Dendritic cell treated with granulocyte-macrophage colony-stimulating factor and Interleukin-4, amounts not matched to agents 40 ng/mL and 50 ng/mL, for 4 days (primary cell): Measurements from ENCODE around the gene PORCN.
"Not testable (repeated sequence)": the region's sequence is repeated elsewhere in the genome, so short reads cannot be mapped to it uniquely, and the experiment has no call there.

ENCODE experiments used
- H3K27ac Mint-ChIP-seq: one replicate; pipeline ENCODE4 v1.8.0; 2022; ENCODE audit warnings: mild to moderate bottlenecking, mixed read lengths
- H3K27me3 Mint-ChIP-seq: one replicate; pipeline ENCODE4 v1.8.0; 2022; ENCODE audit warnings: mild to moderate bottlenecking, mixed read lengths
- H3K36me3 Mint-ChIP-seq: one replicate; pipeline ENCODE4 v1.8.0; 2022; ENCODE audit warnings: low read depth, mixed read lengths
- H3K4me1 Mint-ChIP-seq: one replicate; pipeline ENCODE4 v1.8.0; 2022; ENCODE audit warnings: low read depth, mixed read lengths
- H3K4me3 Mint-ChIP-seq: one replicate; pipeline ENCODE4 v1.8.0; 2022; ENCODE audit warnings: mild to moderate bottlenecking, moderate library complexity, mixed read lengths
- H3K9me3 Mint-ChIP-seq: one replicate; pipeline ENCODE4 v1.8.0; 2022; ENCODE audit warnings: mixed read lengths
- intact Hi-C: fragments of 100-400 bp; cut with micrococcal nuclease; formaldehyde crosslinking; loops from one replicate; pipeline ENCODE4 v1.15.0; 2022

The PORCN gene

GRCh38 chrX:48522291-48522690 is 13.5 kb downstream of the PORCN start:
- peaks cover 27% of the 10 kb centered on the region for H3K4me1 Mint-ChIP-seq
- no peaks in the 10 kb centered on the region for H3K27me3 Mint-ChIP-seq
- peaks cover 18% of the 10 kb centered on the region for H3K36me3 Mint-ChIP-seq
- H3K4me3 Mint-ChIP-seq = peak overlapping the region; percentile 77
- no peaks in the 10 kb centered on the region for H3K9me3 Mint-ChIP-seq
- intact Hi-C loops = no loop called here
- H3K27ac Mint-ChIP-seq = peak overlapping the region; percentile 69

GRCh38 chrX:48523682-48524081 is 14.9 kb downstream of the PORCN start:
- no peak overlapping the region for H3K27ac Mint-ChIP-seq
- H3K27me3 Mint-ChIP-seq = no peaks in the 10 kb centered on the region
- no peak overlapping the region for H3K4me3 Mint-ChIP-seq
- H3K4me1 Mint-ChIP-seq = peaks cover 38% of the 10 kb centered on the region
- intact Hi-C loops = no loop called here
- H3K9me3 Mint-ChIP-seq = no peaks in the 10 kb centered on the region
- H3K36me3 Mint-ChIP-seq = peaks cover 32% of the 10 kb centered on the region

GRCh38 chrX:48525853-48526252 is 17.1 kb downstream of the PORCN start:
- H3K4me1 Mint-ChIP-seq = peaks cover 30% of the 10 kb centered on the region
- H3K9me3 Mint-ChIP-seq, intact Hi-C loops, H3K27me3 Mint-ChIP-seq, H3K4me3 Mint-ChIP-seq, H3K27ac Mint-ChIP-seq: not testable (repeated sequence)
- peaks cover 36% of the 10 kb centered on the region for H3K36me3 Mint-ChIP-seq

GRCh38 chrX:48530736-48531135 is 21.9 kb downstream of the PORCN start:
- H3K4me1 Mint-ChIP-seq = peaks cover 36% of the 10 kb centered on the region
- H3K9me3 Mint-ChIP-seq = no peaks in the 10 kb centered on the region
- H3K4me3 Mint-ChIP-seq = no peak overlapping the region
- H3K27ac Mint-ChIP-seq = no peak overlapping the region
- no peaks in the 10 kb centered on the region for H3K27me3 Mint-ChIP-seq
- peaks cover 32% of the 10 kb centered on the region for H3K36me3 Mint-ChIP-seq
- intact Hi-C loops = no loop called here

- H3K9me3 Mint-ChIP-seq = no peaks in the 10 kb centered on the region
- H3K36me3 Mint-ChIP-seq = peaks cover 27% of the 10 kb centered on the region
- intact Hi-C loops = no loop called here
- H3K27ac Mint-ChIP-seq = peak overlapping the region; percentile 77
- no peak overlapping the region for H3K4me3 Mint-ChIP-seq
- peaks cover 34% of the 10 kb centered on the region for H3K4me1 Mint-ChIP-seq
- H3K27me3 Mint-ChIP-seq = no peaks in the 10 kb centered on the region
Measured at GRCh38 chrX:48531358-48531959, 22.7 kb downstream of the PORCN start.

- H3K36me3 Mint-ChIP-seq = peaks cover 20% of the 10 kb centered on the region
- H3K4me1 Mint-ChIP-seq = peaks cover 30% of the 10 kb centered on the region
- peak overlapping the region; percentile 77 for H3K27ac Mint-ChIP-seq
- intact Hi-C loops = no loop called here
- H3K27me3 Mint-ChIP-seq = no peaks in the 10 kb centered on the region
- no peaks in the 10 kb centered on the region for H3K9me3 Mint-ChIP-seq
- H3K4me3 Mint-ChIP-seq = no peak overlapping the region
Measured at GRCh38 chrX:48532161-48532560, 23.4 kb downstream of the PORCN start.

GRCh38 chrX:48533165-48533564 is 24.4 kb downstream of the PORCN start:
- Mint-ChIP-seq H3K4me1 (peaks cover 24% of the 10 kb centered on the region), H3K27me3 (no peaks in the 10 kb centered on the region), H3K36me3 (peaks cover 10% of the 10 kb centered on the region), H3K9me3 (no peaks in the 10 kb centered on the region), H3K4me3 (no peak overlapping the region), H3K27ac (no peak overlapping the region)
- intact Hi-C loops = no loop called here

- intact Hi-C loops = loop anchor here (1.0 to 2.0 kb wide), 3 partner anchors 36 to 62 kb away; partner anchors contain the start of genes FTSJ1, RBM3 and WDR13
- Mint-ChIP-seq H3K4me1 (peaks cover 24% of the 10 kb centered on the region), H3K9me3 (no peaks in the 10 kb centered on the region), H3K36me3 (peaks cover 29% of the 10 kb centered on the region), H3K27ac (peak overlapping the region; percentile 93), H3K4me3 (peak overlapping the region; percentile 94), H3K27me3 (no peaks in the 10 kb centered on the region)
Measured at GRCh38 chrX:48538641-48539344, 30.0 kb downstream of the PORCN start.

GRCh38 chrX:48539345-48540027 is 30.7 kb downstream of the PORCN start, which contains the start of gene TBC1D25:
TSS of gene TBC1D25 (plus strand) at chrX:48539714. CDS start at chrX:48539798, 84 bp downstream.
- peak within 1 kb of the TSS; percentile 93 for H3K27ac Mint-ChIP-seq
- H3K4me3 Mint-ChIP-seq = peak within 1 kb of the TSS; percentile 94
- H3K4me1 Mint-ChIP-seq = peaks cover 24% of the 10 kb centered on the region
- no peaks in the 10 kb centered on the region for H3K27me3 Mint-ChIP-seq
- H3K36me3 Mint-ChIP-seq = peaks cover 36% of the 10 kb centered on the region
- H3K9me3 Mint-ChIP-seq = no peaks in the 10 kb centered on the region
- intact Hi-C loops = loop anchor here (1.0 to 2.0 kb wide), 3 partner anchors 35 to 63 kb away; partner anchors contain the start of genes FTSJ1, RBM3 and WDR13

GRCh38 chrX:48540028-48540375 is 31.2 kb downstream of the PORCN start:
- Mint-ChIP-seq H3K27ac (peak overlapping the region; percentile 93), H3K27me3 (no peaks in the 10 kb centered on the region), H3K4me3 (peak overlapping the region; percentile 94), H3K4me1 (peaks cover 24% of the 10 kb centered on the region), H3K9me3 (no peaks in the 10 kb centered on the region), H3K36me3 (peaks cover 41% of the 10 kb centered on the region)
- intact Hi-C loops = no loop called here

GRCh38 chrX:48540480-48540879 is 31.7 kb downstream of the PORCN start:
- intact Hi-C loops = no loop called here
- H3K27ac Mint-ChIP-seq = peak overlapping the region; percentile 93
- H3K4me1 Mint-ChIP-seq = peaks cover 20% of the 10 kb centered on the region
- peak overlapping the region; percentile 94 for H3K4me3 Mint-ChIP-seq
- H3K27me3 Mint-ChIP-seq = no peaks in the 10 kb centered on the region
- no peaks in the 10 kb centered on the region for H3K9me3 Mint-ChIP-seq
- peaks cover 46% of the 10 kb centered on the region for H3K36me3 Mint-ChIP-seq

GRCh38 chrX:48541140-48541814 is 32.5 kb downstream of the PORCN start:
- Mint-ChIP-seq H3K27ac (peak overlapping the region; percentile 93), H3K4me3 (peak overlapping the region; percentile 18), H3K9me3 (no peaks in the 10 kb centered on the region), H3K36me3 (peaks cover 51% of the 10 kb centered on the region), H3K4me1 (peaks cover 18% of the 10 kb centered on the region), H3K27me3 (no peaks in the 10 kb centered on the region)
- intact Hi-C loops = no loop called here

- Mint-ChIP-seq H3K9me3 (no peaks in the 10 kb centered on the region), H3K4me1 (no peaks in the 10 kb centered on the region), H3K27me3 (no peaks in the 10 kb centered on the region), H3K27ac (no peak overlapping the region), H3K4me3 (no peak overlapping the region), H3K36me3 (peaks cover 78% of the 10 kb centered on the region)
- intact Hi-C loops = no loop called here
Measured at GRCh38 chrX:48548871-48549270, 40.1 kb downstream of the PORCN start.
